Measurements from ENCODE around the gene ZFP69B. TPM values are rescaled to one million over a fixed set of nuclear protein-coding genes. Genes with fewer than 3 reads are reported as not detected.
A peak's percentile ranks its signal among the peaks of the same experiment; 100 is the strongest.
"Not testable (repeated sequence)": the region's sequence is repeated elsewhere in the genome, so short reads cannot be mapped to it uniquely, and the experiment has no call there.

The ZFP69B gene
- total RNA-seq, 5 donors from 2014 or later (not counting 1 experiment from before 2014, with no cell fraction given): 3.1 to 12.5 (median 7.5) TPM

GRCh38 chr1:40476924-40477677 lies 26.8 kb downstream of the ZFP69B start, which contains the start of gene ZFP69:
Gene ZFP69 (plus strand): TSS chr1:40477290. CDS start chr1:40479362, 2,072 bp downstream.
- peaks cover 22 to 40% (median 29%) of the 10 kb centered on the region in 3 donors for H3K9me3 Mint-ChIP-seq

DNA sequence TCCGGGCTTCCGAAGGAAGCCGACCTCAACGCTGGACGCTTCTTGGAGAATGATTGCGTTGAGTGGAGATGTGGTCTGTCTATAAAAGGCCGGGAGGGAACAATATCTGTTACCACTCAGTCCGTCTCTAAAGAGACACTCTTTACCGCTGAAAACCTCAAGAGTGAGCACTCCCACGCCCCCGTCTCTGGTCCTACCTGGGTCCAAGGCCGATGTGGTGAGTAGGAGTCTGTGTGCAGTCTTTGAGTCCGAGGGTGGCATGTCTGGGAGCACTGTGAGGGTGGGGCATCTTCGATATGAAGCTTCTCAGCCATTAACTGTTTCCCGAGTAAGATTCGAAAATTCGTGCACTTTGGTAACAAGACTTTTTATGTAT lies 27.4 kb downstream of the ZFP69B start:
- Histone ChIP-seq H3K27ac (ENCODE audit: low read length) (peak overlapping the region; percentile 35), H3K36me3 (ENCODE audit: control insufficient read depth in 2 of 2, extremely low read depth in 1 of 2, insufficient read depth in 1 of 2, low read length in 1 of 2) (peaks cover 2 to 3% of the 10 kb centered on the region in 2 donors), H3K9me3 (peaks cover 10% of the 10 kb centered on the region), H3K4me3 (ENCODE audit: control insufficient read depth in 1 of 2, extremely low read depth in 1 of 2, low read length in 1 of 2) (peak overlapping the region; percentile 61 to 81), H3K27me3 (replicated peaks in 1 of 2; ENCODE audit: control insufficient read depth in 2 of 2, extremely low read depth in 1 of 2, insufficient read depth in 2 of 2, low read length in 1 of 2) (no peaks in the 10 kb centered on the region), H3K4me1 (ENCODE audit: control insufficient read depth in 1 of 2, extremely low read depth in 1 of 2, insufficient read depth in 2 of 2, low read length in 2 of 2) (peaks cover 9 to 11% of the 10 kb centered on the region in 2 experiments)
- WGBS (ENCODE audit: insufficient coverage): no CpG with 5 or more reads among the region's 17 CpGs
- Mint-ChIP-seq H3K27me3 (no peaks in the 10 kb centered on the region), H3K36me3 (peaks cover 28% of the 10 kb centered on the region), H3K4me1 (peaks cover 21 to 26% (median 25%) of the 10 kb centered on the region in 3 donors), H3K4me3 (peak overlapping the region; percentile 82 to 86 (median 84)), H3K27ac (peak overlapping the region; percentile 80 to 86), H3K9me3 (peaks cover 22 to 43% (median 30%) of the 10 kb centered on the region in 3 donors)
- ATAC-seq (replicated peaks in 1 of 4) (peak; percentile 27 to 44 (median 36)), DNase-seq (peak in 5 of 35 experiments; percentile 1 to 23 (median 4))
- POLR2A ChIA-PET: no interaction called here
- CTCF ChIA-PET: no interaction called here

More at GRCh38 chr1:40476924-40477677, 26.8 kb downstream of the ZFP69B start, which contains the start of gene ZFP69:
- H3K36me3 Mint-ChIP-seq: peaks cover 23% of the 10 kb centered on the region
- no peaks in the 10 kb centered on the region for H3K27me3 ChIP-seq (replicated peaks in 1 of 2; ENCODE audit: control insufficient read depth in 2 of 2, extremely low read depth in 1 of 2, insufficient read depth in 2 of 2, low read length in 1 of 2)
- H3K9me3 ChIP-seq: peaks cover 10% of the 10 kb centered on the region
- peak within 1 kb of the TSS; percentile 35 for H3K27ac ChIP-seq (ENCODE audit: low read length)
- H3K4me3 Mint-ChIP-seq: peak within 1 kb of the TSS; percentile 82 to 89 (median 84)
- H3K27ac Mint-ChIP-seq: peak within 1 kb of the TSS; percentile 80 to 86
- peaks cover 9 to 11% of the 10 kb centered on the region in 2 experiments for H3K4me1 ChIP-seq (ENCODE audit: control insufficient read depth in 1 of 2, extremely low read depth in 1 of 2, insufficient read depth in 2 of 2, low read length in 2 of 2)
- WGBS (ENCODE audit: insufficient coverage): under 1% methylated on average over 53 of the region's 65 CpGs
- peak; percentile 38 to 81 (median 63) for DNase-seq
- peak within 1 kb of the TSS; percentile 61 to 81 for H3K4me3 ChIP-seq (ENCODE audit: control insufficient read depth in 1 of 2, extremely low read depth in 1 of 2, low read length in 1 of 2)
- ChIA-PET POLR2A (interaction anchor here in 1 of 2 donors (0.6 kb wide), 1 partner anchor 26 kb away, joined by 15 read pairs; no protein-coding TSS in a partner anchor), CTCF (no interaction called here)
- H3K36me3 ChIP-seq (ENCODE audit: control insufficient read depth in 2 of 2, extremely low read depth in 1 of 2, insufficient read depth in 1 of 2, low read length in 1 of 2): peaks cover 0 to 3% of the 10 kb centered on the region in 2 donors
- no peaks in the 10 kb centered on the region for H3K27me3 Mint-ChIP-seq
- peak; percentile 89 to 95 (median 94) for ATAC-seq (replicated peaks in 1 of 4)
- H3K4me1 Mint-ChIP-seq: peaks cover 21 to 26% (median 25%) of the 10 kb centered on the region in 3 donors

DNA sequence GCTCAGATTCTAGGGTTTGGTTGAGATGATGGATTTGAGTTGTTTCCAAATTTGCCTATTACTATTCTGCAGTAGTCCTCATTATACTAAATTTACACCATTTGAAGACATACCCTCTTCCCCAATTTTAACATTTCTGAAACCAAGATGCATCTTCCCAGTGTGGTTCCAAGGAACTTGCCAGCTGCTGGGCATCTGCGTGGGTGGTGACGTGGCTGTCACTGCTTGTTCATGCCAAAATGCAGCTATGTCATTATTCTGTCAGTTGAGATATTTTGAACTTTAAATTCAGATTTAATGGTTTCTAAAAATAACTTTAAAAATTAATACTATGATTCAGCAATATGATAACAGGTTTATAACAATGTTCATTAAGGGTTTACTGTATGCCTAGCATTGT lies 28.0 kb downstream of the ZFP69B start:
- Histone ChIP-seq H3K4me1 (ENCODE audit: control insufficient read depth in 1 of 2, extremely low read depth in 1 of 2, insufficient read depth in 2 of 2, low read length in 2 of 2) (peaks cover 9 to 11% of the 10 kb centered on the region in 2 experiments), H3K36me3 (ENCODE audit: control insufficient read depth in 2 of 2, extremely low read depth in 1 of 2, insufficient read depth in 1 of 2, low read length in 1 of 2) (peaks cover 2 to 3% of the 10 kb centered on the region in 2 donors), H3K27ac (ENCODE audit: low read length) (peak overlapping the region; percentile 35), H3K27me3 (replicated peaks in 1 of 2; ENCODE audit: control insufficient read depth in 2 of 2, extremely low read depth in 1 of 2, insufficient read depth in 2 of 2, low read length in 1 of 2) (no peaks in the 10 kb centered on the region), H3K4me3 (ENCODE audit: control insufficient read depth in 1 of 2, extremely low read depth in 1 of 2, low read length in 1 of 2) (peak overlapping the region; percentile 61 to 81), H3K9me3 (peaks cover 4% of the 10 kb centered on the region)
- Mint-ChIP-seq H3K4me3 (peak overlapping the region; percentile 82 to 86 (median 84)), H3K4me1 (peaks cover 21 to 26% (median 25%) of the 10 kb centered on the region in 3 donors), H3K9me3 (peaks cover 15 to 40% (median 27%) of the 10 kb centered on the region in 3 donors), H3K36me3 (peaks cover 35% of the 10 kb centered on the region), H3K27ac (peak overlapping the region; percentile 80 to 86), H3K27me3 (no peaks in the 10 kb centered on the region)
- DNase-seq (no peak), ATAC-seq (replicated peaks in 1 of 4) (no peak)
- WGBS (ENCODE audit: insufficient coverage): no CpG with 5 or more reads among the region's 2 CpGs
- CTCF ChIA-PET: no interaction called here
- POLR2A ChIA-PET: no interaction called here

- DNase-seq (no peak), ATAC-seq (replicated peaks in 1 of 4) (no peak)
- WGBS (ENCODE audit: insufficient coverage): 89% methylated on average over 1 of the region's 4 CpGs
- Mint-ChIP-seq H3K27ac (peak overlapping the region; percentile 40 to 63), H3K4me1 (peaks cover 21 to 26% (median 25%) of the 10 kb centered on the region in 3 donors), H3K4me3 (peak overlapping the region in 2 of 3 donors; percentile 28 to 84), H3K27me3 (no peaks in the 10 kb centered on the region), H3K9me3 (peaks cover 9 to 31% (median 20%) of the 10 kb centered on the region in 3 donors), H3K36me3 (peaks cover 42% of the 10 kb centered on the region)
- peaks cover 2 to 3% of the 10 kb centered on the region in 2 donors for H3K36me3 ChIP-seq (ENCODE audit: control insufficient read depth in 2 of 2, extremely low read depth in 1 of 2, insufficient read depth in 1 of 2, low read length in 1 of 2)
- H3K27ac ChIP-seq (ENCODE audit: low read length): no peak overlapping the region
- peaks cover 3% of the 10 kb centered on the region for H3K9me3 ChIP-seq
- ChIA-PET CTCF (no interaction called here), POLR2A (no interaction called here)
- no peak overlapping the region for H3K4me3 ChIP-seq (ENCODE audit: control insufficient read depth in 1 of 2, extremely low read depth in 1 of 2, low read length in 1 of 2)
- H3K27me3 ChIP-seq (replicated peaks in 1 of 2; ENCODE audit: control insufficient read depth in 2 of 2, extremely low read depth in 1 of 2, insufficient read depth in 2 of 2, low read length in 1 of 2): no peaks in the 10 kb centered on the region
- H3K4me1 ChIP-seq (ENCODE audit: control insufficient read depth in 1 of 2, extremely low read depth in 1 of 2, insufficient read depth in 2 of 2, low read length in 2 of 2): peaks cover 9 to 11% of the 10 kb centered on the region in 2 experiments
These were observed 28.9 kb downstream of the ZFP69B start for GRCh38 chr1:40479156-40479555.

DNA sequence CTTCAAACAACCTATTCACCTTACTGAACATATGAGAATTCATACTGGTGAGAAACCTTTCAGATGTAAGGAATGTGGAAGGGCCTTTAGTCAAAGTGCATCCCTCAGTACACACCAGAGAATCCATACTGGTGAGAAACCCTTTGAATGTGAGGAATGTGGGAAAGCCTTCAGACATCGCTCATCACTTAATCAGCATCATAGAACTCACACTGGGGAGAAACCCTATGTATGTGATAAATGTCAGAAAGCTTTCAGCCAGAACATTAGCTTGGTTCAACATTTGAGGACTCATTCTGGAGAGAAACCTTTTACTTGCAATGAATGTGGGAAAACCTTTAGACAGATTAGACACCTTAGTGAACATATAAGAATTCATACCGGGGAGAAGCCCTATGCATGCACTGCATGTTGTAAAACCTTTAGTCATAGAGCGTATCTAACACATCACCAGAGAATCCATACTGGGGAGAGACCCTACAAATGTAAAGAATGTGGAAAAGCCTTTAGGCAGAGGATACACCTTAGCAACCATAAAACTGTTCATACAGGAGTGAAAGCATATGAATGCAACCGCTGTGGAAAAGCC lies 45.1 kb downstream of the ZFP69B start:
- Histone ChIP-seq H3K4me1 (ENCODE audit: control insufficient read depth in 1 of 2, extremely low read depth in 1 of 2, insufficient read depth in 2 of 2, low read length in 2 of 2) (no peaks in the 10 kb centered on the region), H3K36me3 (ENCODE audit: control insufficient read depth in 2 of 2, extremely low read depth in 1 of 2, insufficient read depth in 1 of 2, low read length in 1 of 2) (peaks cover 4 to 30% of the 10 kb centered on the region in 2 donors), H3K9me3 (peaks cover 21% of the 10 kb centered on the region), H3K4me3 (ENCODE audit: control insufficient read depth in 1 of 2, extremely low read depth in 1 of 2, low read length in 1 of 2) (peak overlapping the region in 1 of 2 donors; percentile 38), H3K27ac (ENCODE audit: low read length) (no peak overlapping the region), H3K27me3 (replicated peaks in 1 of 2; ENCODE audit: control insufficient read depth in 2 of 2, extremely low read depth in 1 of 2, insufficient read depth in 2 of 2, low read length in 1 of 2) (no peaks in the 10 kb centered on the region)
- Mint-ChIP-seq H3K4me1 (no peaks in the 10 kb centered on the region), H3K27ac (no peak overlapping the region), H3K9me3 (peaks cover 13 to 60% (median 57%) of the 10 kb centered on the region in 3 donors), H3K4me3 (no peak overlapping the region), H3K27me3 (no peaks in the 10 kb centered on the region), H3K36me3 (peaks cover 73% of the 10 kb centered on the region)
- DNase-seq: no peak
- ChIA-PET POLR2A (no interaction called here), CTCF (no interaction called here)
- no CpG with 5 or more reads among the region's 4 CpGs for WGBS (ENCODE audit: insufficient coverage)
- no peak for ATAC-seq (replicated peaks in 1 of 4)

DNA sequence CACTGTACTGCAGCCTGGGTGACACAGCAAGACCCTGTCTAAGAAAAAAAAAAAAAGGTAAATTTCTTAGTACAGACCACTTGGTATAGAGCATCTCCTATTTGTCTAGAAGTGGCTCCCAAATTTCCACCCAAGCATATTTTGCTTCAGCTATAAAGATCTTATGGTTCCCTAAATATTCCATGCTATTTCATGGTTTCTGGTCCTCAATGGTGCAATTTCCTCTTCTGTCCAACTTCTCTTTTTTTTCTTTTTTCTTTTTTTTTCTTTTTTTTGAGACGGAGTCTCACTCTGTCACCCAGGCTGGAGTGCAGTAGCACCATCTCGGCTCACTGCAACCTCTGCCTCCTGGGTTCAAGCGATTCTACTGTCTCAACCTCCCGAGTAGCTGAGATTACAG lies 52.4 kb downstream of the ZFP69B start:
- H3K4me1 ChIP-seq (ENCODE audit: control insufficient read depth in 1 of 2, extremely low read depth in 1 of 2, insufficient read depth in 2 of 2, low read length in 2 of 2); H3K27ac ChIP-seq (ENCODE audit: low read length); H3K27ac Mint-ChIP-seq; ATAC-seq (replicated peaks in 1 of 4); H3K36me3 ChIP-seq (ENCODE audit: control insufficient read depth in 2 of 2, extremely low read depth in 1 of 2, insufficient read depth in 1 of 2, low read length in 1 of 2); DNase-seq; H3K4me1 Mint-ChIP-seq; POLR2A ChIA-PET; H3K27me3 Mint-ChIP-seq; H3K4me3 ChIP-seq (ENCODE audit: control insufficient read depth in 1 of 2, extremely low read depth in 1 of 2, low read length in 1 of 2); H3K4me3 Mint-ChIP-seq; H3K27me3 ChIP-seq (replicated peaks in 1 of 2; ENCODE audit: control insufficient read depth in 2 of 2, extremely low read depth in 1 of 2, insufficient read depth in 2 of 2, low read length in 1 of 2): not testable (repeated sequence)
- Mint-ChIP-seq H3K9me3 (peaks cover 19 to 48% (median 43%) of the 10 kb centered on the region in 3 donors), H3K36me3 (peaks cover 53% of the 10 kb centered on the region)
- H3K9me3 ChIP-seq: peaks cover 12% of the 10 kb centered on the region
- WGBS (ENCODE audit: insufficient coverage): 91% methylated on average over 4 of the region's 4 CpGs
- CTCF ChIA-PET: interaction anchor here in 1 of 2 donors (0.6 kb wide), 1 partner anchor 63 kb away, joined by 3 read pairs; no protein-coding TSS in a partner anchor

Measured in T-cell (primary cell).